DMS153 treated with DMSO at 0.1 percent for 48 hours (cell line): ENCODE measurements around the gene CFAP20DC.
"Not testable (repeated sequence)": the region's sequence is repeated elsewhere in the genome, so short reads cannot be mapped to it uniquely, and the experiment has no call there.

ENCODE experiments used
- DNase-seq: peaks from one replicate; lab custom pipeline; 2025; ENCODE audit not compliant: unreplicated experiment; lab: John Stamatoyannopoulos, UW

CFAP20DC gene

GRCh38 chr3:58704304-58704703 is 345.5 kb downstream of the CFAP20DC start:
- DNase-seq, result not testable (repeated sequence)

GRCh38 chr3:58698246-58698645 is 351.6 kb downstream of the CFAP20DC start:
- DNase-seq, result no peak

DNA sequence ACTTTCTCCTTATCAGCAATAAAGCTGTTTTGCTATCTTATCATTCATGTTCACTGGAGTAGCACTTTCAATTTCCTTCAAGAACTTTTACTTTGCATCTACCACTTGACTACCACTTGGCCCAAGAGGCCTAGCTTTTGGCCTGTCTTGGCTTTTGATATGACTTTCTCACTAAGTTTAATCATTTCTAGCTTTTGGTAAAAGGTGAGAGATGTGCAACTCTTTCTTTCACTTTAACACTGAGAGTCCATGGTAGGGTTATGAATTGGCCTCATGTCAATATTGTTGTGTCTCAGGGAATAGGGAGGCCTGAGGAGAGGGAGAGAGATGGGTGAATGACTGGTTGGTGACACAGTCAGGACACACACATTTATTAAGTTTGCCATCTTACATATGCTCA is 352.3 kb downstream of the CFAP20DC start:
- DNase-seq, result no peak

GRCh38 chr3:58696813-58697212 is 353.0 kb downstream of the CFAP20DC start:
- DNase-seq, result not testable (repeated sequence)

GRCh38 chr3:58696093-58696492 is 353.7 kb downstream of the CFAP20DC start:
- no peak for DNase-seq

DNA sequence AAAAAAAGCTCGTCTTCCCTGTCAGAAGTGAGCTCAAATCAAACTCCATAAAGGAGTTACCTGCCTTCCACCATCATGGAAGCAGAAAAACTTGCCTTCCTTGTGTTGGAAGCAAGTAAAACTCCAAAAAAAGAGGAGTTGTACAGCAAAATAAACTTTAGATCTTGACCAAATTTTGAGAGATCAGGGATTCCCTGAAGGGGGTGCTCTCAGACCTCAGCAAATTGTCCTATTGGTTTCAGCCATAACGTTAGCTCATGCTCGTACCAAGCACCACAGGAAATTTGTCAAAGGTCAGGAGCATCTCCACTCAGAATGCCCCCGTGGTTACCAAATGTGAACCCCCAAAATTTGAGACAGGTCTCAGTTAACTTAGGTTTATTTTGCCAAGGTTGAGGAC is 354.5 kb downstream of the CFAP20DC start:
- not testable (repeated sequence) for DNase-seq

DNA sequence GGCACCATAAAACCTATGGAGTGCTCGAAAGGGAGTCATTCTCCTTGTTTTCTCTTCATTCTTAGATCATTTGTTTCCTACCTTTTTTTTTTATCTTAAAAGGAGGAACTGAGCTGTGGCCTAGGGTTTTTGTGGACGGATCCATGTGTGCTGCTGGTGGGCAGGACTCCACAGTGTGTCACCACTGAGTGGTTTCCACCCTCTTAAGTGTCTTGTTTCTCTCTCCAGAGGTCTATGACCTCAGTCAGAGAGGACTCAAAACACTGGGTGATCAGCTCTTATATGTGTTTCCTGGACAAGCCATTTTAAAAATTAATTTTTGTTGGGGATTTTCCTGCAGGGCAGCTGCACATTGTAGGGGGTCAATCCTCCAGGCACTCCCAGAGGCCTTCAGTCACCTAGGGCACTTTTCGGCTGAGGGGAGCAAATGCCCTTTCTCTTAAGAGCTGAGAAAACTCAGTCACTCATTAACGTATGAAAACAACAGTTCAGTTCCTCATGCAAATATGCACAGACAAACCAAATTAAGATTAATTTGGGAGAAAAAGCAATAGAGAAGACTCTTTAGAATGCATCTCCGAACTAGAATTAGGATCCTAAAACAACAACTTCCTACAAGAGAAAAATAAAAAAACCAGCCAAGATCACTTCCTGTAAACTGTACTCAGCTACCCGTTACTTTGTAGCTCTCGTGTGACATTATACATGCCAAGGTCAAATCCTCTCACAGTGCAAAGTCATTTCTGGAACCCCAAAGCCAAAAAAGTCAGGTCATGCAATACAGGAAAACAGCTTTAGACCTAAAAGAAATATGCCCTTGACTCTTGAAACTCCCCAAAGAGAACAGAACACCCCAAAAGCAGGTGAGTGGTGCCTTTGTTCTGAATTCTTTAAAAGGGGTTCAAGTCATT is 355.6 kb downstream of the CFAP20DC start:
- no peak for DNase-seq

GRCh38 chr3:58692484-58692883 is 357.3 kb downstream of the CFAP20DC start:
- DNase-seq, result no peak
